Colonic mucosa (tissue), 4 donors: ENCODE measurements around the gene PLCXD1. TPM values are rescaled to one million over a fixed set of nuclear protein-coding genes. Genes with fewer than 3 reads are reported as not detected.

Experiments
- DNase-seq: peaks from one replicate; pipeline ENCODE4 v3.0.0-alpha.2; 2020
- H3K27ac ChIP-seq: fragments of 200-600 bp; one replicate; pipeline ENCODE4 v1.8.0; 2021
- H3K27me3 ChIP-seq: fragments of 200-600 bp; one replicate; pipeline ENCODE4 v1.8.0; 2021
- H3K36me3 ChIP-seq: fragments of 200-600 bp; one replicate; pipeline ENCODE4 v1.8.0; 2021
- H3K4me1 ChIP-seq: fragments of 200-600 bp; one replicate; pipeline ENCODE4 v1.8.0; 2021; ENCODE audit warnings: mild to moderate bottlenecking
- H3K4me3 ChIP-seq: fragments of 200-600 bp; one replicate; pipeline ENCODE4 v1.8.0; 2021
- H3K9ac ChIP-seq, 2 donors: one replicate each; pipeline ENCODE4 v1.7.0; 2013; ENCODE audit warnings: control low read depth in 2 of 2, low read depth in 2 of 2, low read length in 2 of 2
- H3K9me3 ChIP-seq: fragments of 200-600 bp; one replicate; pipeline ENCODE4 v1.8.0; 2021
- intact Hi-C: fragments of 100-400 bp; cut with DNase I; formaldehyde crosslinking; loops from one replicate; pipeline ENCODE4 v1.14.1; 2022
- total RNA-seq, 2 donors: library from RNA; stranded (reverse); fragmentation: NEBNext Ultra II Directional in 1 of 2; extraction: Animal tissue kit (Norgen Biotek cat#: 25700) in 1 of 2; gene quantifications; one replicate each; pipeline ENCODE4 v1.2.1, GENCODE V29; 2021
- TF ChIP-seq, protein P1 (sequence below): fragments of 200-600 bp; IDR thresholded peaks from one replicate; pipeline ENCODE4 v1.8.0; 2022; ENCODE audit warnings: antibody characterized with exemption, mild to moderate bottlenecking
- donor health status: healthy.
- donor health status: DM: no; HTN: no; CAD: no.
- donor health status: DM: no; HTN: no; CAD: no.

The PLCXD1 gene
- total RNA-seq, 2 donors from 2014 or later = 11.0 to 23.8 TPM

DNA sequence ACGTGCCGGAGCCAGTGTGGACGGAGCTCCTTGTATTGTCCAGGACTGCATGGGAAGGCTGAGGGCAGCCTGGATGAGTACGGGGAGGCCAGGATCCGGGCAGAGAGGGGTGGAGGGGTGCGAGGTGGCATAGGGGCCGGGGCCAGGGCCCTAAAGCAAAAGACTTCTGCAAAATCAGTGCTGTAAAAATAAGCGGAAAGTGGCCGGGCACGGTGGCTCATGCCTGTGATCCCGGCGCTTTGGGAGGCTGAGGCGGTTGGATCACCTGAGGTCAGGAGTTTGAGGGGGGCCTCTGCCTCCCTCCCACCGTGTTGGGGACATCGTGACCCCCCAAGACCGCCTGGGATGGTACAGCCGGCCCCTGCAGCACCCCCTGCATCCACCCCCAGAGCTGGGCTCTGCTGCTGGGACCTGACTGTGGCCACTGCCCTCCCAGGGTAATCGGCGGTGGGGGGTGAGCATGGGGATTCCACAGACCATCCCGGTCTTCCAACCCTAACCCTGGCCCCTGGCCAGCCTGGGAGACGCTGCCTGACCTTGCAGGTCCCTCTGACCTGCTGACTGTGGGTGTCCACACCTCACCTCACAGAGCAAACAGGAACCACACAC is 23.4 kb upstream of the PLCXD1 start:
- TF ChIP-seq, protein P1, sequence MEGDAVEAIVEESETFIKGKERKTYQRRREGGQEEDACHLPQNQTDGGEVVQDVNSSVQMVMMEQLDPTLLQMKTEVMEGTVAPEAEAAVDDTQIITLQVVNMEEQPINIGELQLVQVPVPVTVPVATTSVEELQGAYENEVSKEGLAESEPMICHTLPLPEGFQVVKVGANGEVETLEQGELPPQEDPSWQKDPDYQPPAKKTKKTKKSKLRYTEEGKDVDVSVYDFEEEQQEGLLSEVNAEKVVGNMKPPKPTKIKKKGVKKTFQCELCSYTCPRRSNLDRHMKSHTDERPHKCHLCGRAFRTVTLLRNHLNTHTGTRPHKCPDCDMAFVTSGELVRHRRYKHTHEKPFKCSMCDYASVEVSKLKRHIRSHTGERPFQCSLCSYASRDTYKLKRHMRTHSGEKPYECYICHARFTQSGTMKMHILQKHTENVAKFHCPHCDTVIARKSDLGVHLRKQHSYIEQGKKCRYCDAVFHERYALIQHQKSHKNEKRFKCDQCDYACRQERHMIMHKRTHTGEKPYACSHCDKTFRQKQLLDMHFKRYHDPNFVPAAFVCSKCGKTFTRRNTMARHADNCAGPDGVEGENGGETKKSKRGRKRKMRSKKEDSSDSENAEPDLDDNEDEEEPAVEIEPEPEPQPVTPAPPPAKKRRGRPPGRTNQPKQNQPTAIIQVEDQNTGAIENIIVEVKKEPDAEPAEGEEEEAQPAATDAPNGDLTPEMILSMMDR = no peak
- intact Hi-C loops = no loop called here
- H3K9ac ChIP-seq = no peak overlapping the region
- no peaks in the 10 kb centered on the region for H3K9me3 ChIP-seq
- H3K4me3 ChIP-seq = no peak overlapping the region
- no peaks in the 10 kb centered on the region for H3K27me3 ChIP-seq
- H3K27ac ChIP-seq = no peak overlapping the region
- peak; percentile 11 for DNase-seq
- no peaks in the 10 kb centered on the region for H3K4me1 ChIP-seq
- no peaks in the 10 kb centered on the region for H3K36me3 ChIP-seq

DNA sequence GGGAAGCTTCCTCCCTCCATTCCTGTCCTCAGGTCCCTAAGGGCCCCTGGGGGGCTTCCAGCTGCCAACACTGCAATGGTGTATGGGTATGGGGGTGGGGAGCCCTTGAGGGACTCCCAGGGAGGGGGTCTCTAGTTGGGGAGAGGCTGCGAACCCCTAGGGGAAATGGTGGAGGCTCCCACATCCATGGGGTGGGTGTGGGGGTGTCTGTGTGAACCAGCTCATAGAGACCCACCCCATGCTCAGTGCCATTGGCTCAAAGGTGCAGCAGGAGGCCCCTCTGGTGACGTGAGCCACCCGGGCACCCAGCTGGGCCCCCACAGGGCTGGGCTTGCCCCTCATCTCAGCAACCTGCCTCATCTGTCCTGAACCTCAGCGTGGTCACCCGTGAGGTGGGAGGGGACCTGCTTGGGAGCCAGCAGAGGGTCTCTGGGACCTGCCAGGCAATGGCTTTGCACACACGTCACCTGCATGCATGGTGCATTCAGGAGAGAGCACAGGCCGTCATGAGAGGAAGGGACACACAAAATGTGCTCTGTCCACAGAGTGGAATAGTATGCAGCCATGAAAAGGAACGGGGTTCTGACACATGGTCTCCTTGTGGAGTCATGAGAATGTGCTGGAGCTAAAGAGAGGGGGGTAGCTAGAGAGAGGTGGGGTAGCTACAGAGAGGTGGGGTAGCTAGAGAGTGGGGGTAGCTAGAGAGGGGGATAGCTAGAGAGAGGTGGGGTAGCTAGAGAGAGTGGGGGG is 22.7 kb upstream of the PLCXD1 start:
- H3K27ac ChIP-seq = no peak overlapping the region
- H3K9me3 ChIP-seq = no peaks in the 10 kb centered on the region
- TF ChIP-seq, protein P1 = no peak
- no peaks in the 10 kb centered on the region for H3K27me3 ChIP-seq
- peak; percentile 9 for DNase-seq
- intact Hi-C loops = no loop called here
- H3K9ac ChIP-seq = no peak overlapping the region
- H3K36me3 ChIP-seq = no peaks in the 10 kb centered on the region
- no peaks in the 10 kb centered on the region for H3K4me1 ChIP-seq
- no peak overlapping the region for H3K4me3 ChIP-seq

DNA sequence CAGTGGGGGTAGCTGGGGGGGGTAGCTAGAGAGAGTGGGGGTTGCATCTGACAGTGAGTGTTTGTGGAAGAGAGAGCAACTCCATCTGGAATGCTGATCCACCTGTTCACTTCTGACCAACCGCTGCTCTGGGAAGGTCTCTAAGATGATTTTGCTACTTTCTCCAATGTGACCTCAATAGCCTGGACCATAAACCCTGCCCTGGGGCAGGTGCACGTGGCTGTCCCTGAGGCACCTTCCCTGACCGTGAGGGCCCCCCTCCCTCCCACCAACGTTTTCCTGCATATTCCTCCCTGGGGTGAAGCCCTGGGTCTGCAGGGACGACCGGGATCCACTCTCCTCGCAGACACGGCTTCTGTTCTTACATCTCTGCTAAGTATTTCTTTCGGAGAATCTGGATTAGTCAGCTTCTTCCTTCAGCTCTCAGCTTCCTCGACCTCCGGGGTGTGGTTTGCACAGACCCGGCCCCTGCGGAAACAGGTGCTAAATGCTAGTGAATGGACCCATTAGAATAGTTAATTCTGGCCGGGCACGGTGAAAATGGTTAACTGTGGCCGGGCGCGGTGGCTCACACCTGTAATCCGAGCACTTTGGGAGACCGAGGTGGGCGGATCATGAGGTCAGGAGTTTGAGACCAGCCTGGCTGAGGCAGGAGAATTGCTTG is 21.4 kb upstream of the PLCXD1 start:
- intact Hi-C loops = no loop called here
- H3K27ac ChIP-seq = no peak overlapping the region
- H3K4me1 ChIP-seq = no peaks in the 10 kb centered on the region
- peak; percentile 26 for DNase-seq
- H3K27me3 ChIP-seq = no peaks in the 10 kb centered on the region
- H3K4me3 ChIP-seq = no peak overlapping the region
- H3K36me3 ChIP-seq = no peaks in the 10 kb centered on the region
- no peak overlapping the region for H3K9ac ChIP-seq
- H3K9me3 ChIP-seq = no peaks in the 10 kb centered on the region
- TF ChIP-seq, protein P1 = no peak

DNA sequence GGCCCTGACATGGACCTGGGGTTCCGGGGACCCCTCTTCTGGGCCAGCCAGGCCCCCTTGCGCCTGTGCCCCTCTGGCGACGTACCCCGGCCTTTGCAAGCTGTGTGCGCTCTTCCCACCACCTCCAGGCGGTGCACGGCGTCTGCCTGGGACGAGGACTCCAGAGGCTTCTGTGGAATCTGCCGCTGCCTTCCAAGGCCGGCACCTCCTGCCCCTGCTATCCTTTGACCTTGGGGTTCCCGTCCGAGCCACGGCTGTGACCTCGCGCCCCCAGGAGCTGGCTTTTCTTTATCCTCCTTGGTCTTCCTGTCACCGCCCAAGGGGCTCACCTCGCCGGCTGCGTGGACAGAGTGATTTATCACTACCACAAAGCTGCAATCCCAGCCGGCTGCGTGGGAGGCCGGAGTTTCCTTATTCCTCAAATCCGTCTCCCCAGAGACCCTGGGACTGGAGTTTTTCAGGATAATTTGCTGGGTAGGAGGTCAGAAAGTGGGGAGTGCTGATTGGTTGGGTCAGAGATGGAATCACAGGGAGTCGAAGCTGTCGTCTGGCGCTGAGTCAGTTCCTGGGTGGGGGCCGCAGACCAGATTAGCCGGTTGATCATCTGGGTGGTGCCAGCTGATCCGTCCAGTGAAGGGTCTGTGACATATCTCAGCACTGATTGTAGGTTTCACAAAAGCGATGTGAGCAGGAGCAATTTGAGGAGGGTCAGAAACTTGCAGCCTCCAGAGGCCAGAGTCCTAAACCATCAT is 19.8 kb upstream of the PLCXD1 start:
- peak; percentile 15 for DNase-seq
- H3K4me1 ChIP-seq = no peaks in the 10 kb centered on the region
- intact Hi-C loops = no loop called here
- no peaks in the 10 kb centered on the region for H3K9me3 ChIP-seq
- H3K4me3 ChIP-seq = no peak overlapping the region
- no peak overlapping the region for H3K9ac ChIP-seq
- no peak overlapping the region for H3K27ac ChIP-seq
- H3K36me3 ChIP-seq = no peaks in the 10 kb centered on the region
- H3K27me3 ChIP-seq = no peaks in the 10 kb centered on the region
- TF ChIP-seq, protein P1 = no peak

DNA sequence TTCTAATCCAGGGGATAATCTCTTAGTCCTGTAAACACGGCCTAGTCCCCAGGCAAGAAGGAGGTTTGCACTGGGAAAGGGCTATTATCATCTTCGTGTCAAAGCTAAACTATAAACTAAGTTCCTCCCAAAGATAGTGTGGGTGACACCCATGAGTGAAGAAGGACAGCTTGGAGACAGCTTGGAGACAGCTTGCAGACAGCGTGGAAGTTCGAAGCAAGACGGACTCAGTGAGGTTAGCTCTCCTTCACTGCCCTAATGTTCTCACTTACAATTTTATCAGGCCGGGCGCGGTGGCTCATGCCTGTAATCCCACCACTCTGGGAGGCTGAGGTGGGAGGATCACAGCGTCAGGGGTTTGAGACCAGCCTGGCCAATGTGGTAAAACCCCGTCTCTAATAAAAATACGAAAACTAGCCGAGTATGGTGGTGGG is 19.2 kb upstream of the PLCXD1 start:
- H3K27me3 ChIP-seq = no peaks in the 10 kb centered on the region
- H3K4me1 ChIP-seq = no peaks in the 10 kb centered on the region
- DNase-seq = peak; percentile 18

More for the DNA sequence above, 19.2 kb upstream of the PLCXD1 start:
- Histone ChIP-seq H3K9ac (no peak overlapping the region), H3K4me3 (no peak overlapping the region), H3K27ac (no peak overlapping the region), H3K9me3 (no peaks in the 10 kb centered on the region), H3K36me3 (no peaks in the 10 kb centered on the region)
- TF ChIP-seq, protein P1 = no peak
- intact Hi-C loops = no loop called here
